ENCODE measurements around the gene SLC22A5.
A peak's percentile ranks its signal among the peaks of the same experiment; 100 is the strongest.

Gene SLC22A5

DNA sequence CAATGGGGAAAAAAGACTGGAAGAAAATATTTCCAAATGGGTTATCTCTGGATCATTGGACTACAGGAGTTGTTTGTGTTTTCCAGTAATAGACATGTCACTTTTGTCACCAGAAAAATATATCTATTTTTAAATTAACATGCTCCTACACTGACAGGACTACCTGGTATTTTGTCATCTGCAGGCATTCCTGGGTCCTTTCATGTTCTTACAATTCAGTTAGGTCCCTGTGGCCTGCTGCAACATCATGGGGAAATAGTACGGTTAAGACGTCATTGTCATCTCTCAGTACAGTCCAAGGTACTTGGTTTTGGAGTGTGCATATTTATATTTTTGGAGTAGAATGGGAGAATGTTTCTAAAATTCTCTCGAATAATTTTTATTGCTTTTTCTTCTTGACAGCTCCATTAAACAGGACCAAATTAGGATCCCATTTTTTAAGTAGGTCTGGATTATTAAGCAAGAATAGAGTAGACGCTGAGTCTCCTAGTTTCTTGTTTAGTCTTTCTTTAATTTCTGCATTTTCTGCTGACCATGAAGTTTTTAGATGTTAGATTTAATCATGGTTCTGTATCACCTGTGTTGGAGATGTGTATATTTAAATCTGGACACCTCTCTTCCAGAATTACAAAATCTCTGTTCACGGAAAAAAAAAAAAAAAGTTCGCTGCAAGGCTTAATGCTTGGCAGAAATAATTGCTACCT lies 46.9 kb downstream of the SLC22A5 start:
- no peak for DNase-seq

DNA sequence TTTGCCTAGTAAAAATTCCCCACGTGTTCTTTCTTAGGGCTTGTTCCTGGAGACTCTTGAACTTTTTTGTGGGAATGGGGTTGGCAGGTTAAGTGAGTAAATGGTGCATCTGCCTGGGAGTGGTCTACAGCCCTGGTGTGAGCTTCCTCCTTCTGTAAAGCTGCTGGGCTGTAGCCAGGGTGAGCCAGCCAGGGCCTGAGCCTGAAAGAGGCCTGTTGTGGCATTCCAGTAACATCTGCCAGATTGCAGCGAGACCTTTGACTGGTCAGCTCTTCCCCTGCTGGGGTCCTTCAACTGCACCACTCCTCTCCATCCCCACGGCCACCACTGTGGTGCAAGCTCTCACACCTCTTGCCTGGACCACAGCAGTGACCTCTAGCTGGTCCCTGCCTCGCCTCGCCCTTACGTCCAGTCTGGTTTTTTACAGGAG lies 47.5 kb downstream of the SLC22A5 start:
- no peak for DNase-seq

DNA sequence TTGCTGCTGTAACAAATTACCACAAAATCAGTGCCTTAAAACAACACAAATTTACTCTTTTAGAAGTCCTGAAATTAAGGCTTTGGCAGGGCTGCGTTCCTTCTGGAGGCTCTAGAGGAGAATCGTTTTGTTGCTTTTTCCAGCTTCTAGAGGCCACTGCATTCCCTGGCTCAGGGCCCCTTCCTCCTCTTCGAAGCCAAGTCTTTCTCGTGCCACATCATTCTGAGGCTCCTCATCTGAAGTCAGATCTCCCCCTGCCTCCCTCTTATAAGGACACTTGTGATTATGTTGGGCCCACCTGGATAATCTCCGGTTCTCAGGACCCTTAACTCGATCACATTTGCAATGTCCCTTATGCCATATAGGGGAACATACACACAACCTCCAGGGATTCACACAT lies 48.0 kb downstream of the SLC22A5 start:
- no peak for DNase-seq

DNA sequence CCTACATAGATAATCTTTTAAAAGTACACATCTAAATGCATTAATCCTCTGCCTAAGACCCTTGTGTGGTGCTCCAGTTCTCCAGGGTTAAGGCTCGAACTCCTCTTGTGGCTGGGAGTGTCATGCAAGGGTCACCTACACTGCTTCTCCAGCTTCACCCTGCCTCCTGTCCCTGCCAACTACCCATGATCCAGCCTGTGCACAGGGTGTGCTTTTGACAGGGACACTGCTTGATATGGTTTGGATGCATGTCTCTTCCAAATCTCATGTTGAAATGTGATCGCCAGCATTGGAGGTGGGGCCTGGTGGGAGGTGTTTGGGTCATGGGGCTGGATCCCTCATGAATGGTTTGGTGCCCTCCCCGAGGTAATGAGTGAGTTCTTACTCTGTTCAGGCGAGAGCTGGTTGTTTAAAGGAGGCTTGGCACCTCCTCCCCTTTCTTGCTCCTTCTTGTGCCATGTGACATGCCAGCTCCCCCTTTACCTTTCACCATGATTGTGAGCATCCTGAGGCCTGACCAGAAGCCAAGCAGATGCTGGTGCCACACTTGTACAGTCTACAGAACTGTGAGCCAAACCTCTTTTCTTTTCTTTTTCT lies 48.5 kb downstream of the SLC22A5 start:
- no peak for DNase-seq

DNA sequence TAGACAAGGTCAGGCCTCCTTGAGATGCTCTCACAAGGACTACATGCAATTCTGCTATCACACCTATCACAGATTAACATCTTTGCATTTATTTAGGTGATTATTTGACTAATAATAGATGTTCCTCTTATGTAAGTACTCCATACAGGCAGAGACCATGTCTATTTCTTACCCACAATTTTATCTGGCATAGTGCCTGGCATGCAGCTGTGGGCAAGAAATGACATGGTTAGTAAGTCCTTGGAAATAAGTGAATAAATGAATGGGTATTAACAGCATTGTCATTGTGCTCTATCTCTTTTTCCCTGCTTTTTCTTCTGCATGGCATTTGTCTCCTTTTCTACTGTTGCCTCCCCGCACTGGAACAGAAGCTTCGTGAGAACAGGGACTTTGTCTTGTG lies 49.4 kb downstream of the SLC22A5 start:
- no peak for DNase-seq

DNA sequence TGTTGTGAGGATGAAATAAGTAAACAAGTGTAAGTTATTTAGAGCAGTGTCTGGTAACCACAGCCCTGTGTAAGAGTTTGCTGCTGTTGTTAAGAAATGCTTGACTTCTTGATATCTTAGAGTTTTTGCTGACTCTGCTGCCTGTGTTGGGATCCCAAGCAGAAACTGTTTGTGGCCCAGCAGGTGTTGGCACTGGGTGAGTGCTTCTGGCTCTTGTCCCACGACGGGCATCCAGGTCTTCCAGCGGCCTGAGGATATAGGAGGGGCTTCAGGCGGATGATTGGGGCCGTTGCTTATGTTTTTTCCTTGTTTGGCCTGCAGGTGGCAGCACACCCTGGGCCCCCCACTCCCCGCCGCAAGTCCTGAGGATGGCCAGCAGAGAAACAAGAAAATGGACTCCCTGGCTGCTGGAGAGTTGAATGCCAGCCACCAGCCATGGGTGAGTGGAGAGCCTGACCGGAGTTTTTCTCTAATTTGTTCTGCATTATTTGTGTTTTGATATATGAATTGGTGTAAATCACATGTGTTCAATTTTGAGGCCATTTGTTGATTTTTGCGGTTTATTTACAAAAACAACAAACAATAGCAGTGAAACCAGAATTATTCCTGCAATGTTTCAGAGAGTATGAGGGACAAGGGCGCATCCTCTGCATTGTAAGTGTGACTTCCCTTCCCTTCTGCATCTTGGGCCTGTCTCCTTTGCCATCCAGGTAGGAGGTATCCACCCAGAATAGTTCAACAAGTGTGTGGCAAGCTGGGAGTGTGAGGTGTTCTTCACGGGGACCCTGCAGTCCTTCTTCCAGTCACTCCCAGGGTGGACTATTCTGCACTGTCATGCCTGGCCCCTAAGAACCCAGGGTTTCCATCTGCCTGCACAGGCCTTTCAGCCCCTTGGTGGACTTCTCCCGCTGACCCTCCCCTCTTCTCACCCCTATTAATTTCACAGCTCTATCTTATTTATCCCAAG lies 50.3 kb downstream of the SLC22A5 start:
- DNase-seq: peak; percentile 58

DNA sequence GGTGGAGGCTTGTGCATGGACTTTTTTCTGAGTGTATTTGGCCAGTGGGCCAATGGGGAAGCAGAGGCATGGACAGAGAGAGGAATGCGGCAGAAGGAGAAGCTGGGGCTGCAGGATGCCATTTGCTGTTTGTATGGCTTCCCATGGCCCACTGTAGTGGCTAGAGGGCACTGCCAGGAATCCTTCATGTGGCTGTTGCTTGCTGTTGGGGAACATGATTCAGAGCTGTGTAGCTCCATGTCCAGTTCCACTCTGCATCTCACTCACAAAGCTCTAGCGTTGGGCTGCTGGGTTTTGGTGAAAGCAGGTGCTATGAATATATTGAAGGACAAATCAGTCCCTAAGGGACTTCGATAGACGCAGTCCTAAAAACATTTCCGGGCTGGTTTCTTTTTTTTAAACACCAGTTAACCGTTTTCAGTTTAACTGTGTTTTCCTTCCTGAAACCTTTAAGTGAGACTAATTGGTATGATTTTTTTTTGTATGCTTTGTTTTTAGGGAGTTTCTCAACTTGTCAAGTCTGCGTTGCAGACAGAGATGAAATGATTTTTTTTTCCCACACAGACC lies 51.3 kb downstream of the SLC22A5 start:
- no peak for DNase-seq

DNA sequence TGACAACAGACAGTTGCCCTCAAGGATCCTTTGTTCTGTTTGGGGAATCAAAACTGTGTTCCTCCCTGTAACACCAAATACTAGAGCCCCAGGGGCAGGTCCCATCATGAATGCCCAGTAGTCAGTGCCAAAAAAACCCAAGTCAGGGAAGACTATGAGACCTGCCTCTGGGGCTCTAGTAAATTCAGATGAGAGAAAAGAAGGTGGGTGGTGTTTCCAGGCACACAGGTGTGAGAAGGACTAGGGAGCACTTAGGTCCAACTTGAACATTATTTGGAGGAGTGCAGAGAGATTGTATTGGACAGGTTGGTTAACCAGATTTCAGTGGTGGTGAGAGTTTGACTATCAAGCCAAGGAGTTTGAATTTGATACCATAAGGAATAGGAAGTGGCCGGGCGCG lies 52.0 kb downstream of the SLC22A5 start:
- no peak for DNase-seq

DNA sequence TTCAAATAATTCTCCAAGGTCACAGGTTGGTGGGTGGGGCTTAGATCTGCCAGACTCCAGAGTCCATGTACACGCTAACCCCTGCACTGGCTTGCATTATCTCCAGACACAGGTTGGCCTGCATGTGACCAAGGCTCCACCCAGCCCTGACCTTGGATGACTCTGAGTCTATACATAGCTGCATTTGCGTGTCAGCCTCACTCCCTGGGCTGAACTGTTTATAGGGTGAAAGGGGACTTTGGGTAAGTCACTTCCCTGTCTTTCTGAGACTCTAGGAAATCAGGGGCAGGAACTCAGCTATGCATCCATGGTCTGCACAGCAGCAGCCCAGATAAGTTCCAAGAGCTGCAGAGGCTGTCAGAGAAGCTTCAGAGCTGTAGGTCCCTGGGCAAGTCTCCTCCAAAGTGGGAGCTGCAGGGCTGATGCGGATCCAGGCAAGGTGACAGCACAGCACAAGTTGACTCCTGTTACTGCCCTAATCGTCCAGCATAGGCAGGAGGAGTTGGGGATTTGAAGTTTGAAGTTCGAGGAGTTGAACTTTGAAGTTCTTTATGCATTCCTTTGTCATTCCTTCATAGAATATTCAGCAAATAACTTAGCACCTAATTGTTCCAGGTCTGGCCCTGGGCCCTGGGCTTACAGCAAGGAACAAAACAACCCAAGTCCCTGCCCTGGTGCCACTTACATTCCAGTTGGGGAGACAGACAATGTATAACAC lies 53.4 kb downstream of the SLC22A5 start:
- DNase-seq: no peak

DNA sequence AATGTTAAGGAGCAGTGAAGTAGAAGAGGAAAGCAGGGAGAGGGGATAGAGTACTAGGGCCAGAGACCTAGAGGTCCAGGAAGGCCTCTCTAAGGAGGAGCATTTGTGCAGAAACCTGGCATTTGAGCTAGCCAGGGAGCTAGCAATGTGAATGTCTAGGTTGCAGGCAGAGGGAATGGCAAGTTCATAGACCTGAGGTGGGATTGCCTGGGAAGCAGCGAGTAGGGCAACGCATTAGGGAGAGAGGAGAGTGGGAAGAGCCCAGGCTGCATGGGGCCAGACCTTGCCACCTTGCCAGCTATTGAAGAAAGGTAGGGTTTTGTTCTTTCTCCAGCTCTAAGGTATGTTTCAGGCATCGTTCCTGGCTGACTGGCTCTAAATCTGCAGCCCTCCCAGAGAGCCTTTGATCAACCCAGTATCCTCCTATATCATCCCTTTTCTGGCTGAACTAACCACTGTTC lies 54.0 kb downstream of the SLC22A5 start:
- DNase-seq: no peak

DNA sequence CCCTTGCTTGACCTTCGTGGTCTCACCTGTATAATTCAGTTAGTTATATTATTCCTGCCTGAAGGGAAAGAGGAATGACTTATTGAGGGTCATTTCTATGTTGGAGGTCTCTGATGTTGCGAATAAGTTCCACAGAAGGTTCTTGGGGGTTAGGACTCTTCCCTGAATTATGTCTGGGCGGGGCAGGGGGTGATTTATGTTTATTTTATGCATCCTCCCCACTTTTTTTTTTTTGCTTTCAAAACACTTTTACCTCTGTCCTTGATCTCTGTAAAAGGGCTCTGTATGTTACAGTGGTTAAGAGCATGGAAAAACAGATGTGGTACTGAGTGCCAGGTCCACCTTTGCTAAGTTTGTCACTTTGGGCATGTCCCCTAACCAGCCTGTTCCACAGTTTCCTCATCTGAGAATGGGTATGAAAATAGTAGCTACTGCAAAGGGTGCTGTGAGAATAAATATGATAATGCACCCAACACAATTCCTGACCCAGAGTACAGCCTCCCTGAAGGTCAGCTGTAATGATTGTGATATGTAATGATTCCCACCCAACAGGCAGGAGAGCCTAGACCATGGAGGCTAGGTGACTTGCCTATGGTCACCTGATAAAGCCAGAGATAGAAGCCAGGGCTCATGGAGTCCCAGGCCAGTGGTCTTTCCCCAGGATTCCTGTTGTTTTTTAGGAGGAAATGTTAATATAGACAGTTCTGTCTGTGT lies 54.8 kb downstream of the SLC22A5 start:
- no peak for DNase-seq

DNA sequence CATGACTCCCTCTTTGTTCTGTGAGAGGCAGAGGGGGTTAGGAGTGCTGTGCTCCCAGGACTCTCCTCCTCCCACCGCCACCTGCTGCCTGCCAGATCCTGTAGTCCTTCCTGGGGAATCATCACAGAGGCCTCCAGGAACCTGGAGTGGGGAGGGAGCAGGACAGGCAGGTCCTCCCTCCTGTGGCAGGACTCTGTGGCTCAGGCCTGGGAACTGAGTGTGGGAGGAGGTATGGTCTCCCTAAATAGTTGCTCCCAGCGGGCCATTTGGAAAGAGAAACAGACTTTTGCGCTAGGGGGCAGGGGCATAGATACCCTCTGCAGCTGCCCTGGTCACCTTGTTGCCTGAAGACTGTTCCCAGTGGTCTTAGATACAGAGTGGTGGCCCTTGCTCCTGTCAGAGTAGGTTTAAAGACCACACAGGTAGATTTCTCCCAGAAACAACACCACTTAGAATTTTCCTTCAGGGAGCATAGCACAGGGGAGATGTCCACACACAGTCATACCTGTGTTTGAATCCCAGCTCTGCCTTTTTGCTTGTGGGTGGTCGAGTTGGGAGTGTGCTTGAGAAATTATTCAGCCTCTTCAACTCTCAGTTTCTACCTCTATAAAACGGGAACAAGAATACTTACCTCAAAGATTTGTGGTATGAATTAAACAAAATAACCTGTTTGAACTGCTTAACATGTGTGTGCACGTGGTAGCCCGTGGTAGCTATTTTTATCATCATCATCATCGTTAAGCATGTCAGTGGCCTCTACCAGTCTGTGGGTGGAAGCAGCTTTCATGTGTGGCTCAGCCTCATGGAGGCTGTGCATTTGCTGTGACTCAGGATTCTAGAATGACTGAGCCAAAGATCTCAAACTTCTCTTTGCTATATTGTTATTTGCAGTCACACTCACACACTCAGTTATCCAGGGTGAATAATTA lies 55.8 kb downstream of the SLC22A5 start:
- peak; percentile 19 for DNase-seq

DNA sequence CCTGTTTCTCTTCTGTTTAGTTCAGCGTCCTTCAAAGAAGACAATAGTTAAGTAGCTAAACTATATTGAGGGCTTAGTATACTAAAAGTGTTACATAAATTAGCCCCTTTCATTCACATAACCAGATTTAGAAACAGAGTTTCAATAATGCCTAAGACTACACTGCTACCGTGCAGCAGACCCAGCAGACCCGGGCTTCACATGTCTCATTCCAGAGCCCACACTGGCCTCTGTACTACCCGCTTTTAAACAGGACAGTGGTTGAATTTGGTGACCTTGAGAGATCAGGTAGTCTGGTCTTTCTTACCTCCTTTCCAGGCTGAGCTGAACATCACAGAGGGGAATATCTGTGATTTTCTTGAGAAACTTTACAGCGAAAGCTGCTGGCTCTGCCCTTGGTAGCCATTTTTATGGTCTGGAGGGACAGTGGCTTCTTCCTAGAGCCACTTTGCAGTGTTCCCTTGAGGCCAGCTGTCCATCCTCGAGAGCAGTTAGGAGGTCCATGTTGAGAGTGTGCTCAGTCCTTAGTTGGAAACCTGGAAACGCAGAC lies 56.5 kb downstream of the SLC22A5 start:
- DNase-seq: no peak

DNA sequence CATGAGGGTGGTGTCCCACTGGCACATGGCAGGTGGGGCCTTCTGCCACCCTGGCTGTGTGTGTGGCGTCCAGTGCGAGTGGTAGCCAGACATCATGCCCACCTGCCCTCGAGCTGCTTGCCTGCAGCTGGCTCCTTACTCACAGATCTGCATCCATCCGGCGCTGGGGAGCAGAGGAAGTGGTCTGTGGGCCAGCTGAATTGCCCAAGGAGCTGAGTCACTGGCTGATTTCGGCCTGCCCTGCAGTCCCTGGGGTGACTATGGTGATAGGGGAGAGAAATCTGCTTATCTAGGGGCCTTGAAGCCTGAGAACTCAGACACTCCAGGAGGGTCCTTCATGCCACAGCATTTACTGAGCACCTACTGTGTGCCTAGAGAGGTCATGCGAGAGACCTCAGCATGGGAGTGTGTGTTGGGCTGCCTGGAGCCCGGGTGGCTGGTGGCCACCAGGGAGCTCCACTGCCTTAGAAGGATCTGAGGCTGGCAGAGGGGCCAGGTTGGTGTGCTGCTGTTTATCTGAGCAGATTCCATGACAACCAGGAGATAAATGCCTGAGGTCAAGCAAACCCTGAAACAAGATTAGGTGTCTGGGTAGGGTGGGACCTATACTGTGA lies 57.1 kb downstream of the SLC22A5 start:
- DNase-seq: no peak

DNA sequence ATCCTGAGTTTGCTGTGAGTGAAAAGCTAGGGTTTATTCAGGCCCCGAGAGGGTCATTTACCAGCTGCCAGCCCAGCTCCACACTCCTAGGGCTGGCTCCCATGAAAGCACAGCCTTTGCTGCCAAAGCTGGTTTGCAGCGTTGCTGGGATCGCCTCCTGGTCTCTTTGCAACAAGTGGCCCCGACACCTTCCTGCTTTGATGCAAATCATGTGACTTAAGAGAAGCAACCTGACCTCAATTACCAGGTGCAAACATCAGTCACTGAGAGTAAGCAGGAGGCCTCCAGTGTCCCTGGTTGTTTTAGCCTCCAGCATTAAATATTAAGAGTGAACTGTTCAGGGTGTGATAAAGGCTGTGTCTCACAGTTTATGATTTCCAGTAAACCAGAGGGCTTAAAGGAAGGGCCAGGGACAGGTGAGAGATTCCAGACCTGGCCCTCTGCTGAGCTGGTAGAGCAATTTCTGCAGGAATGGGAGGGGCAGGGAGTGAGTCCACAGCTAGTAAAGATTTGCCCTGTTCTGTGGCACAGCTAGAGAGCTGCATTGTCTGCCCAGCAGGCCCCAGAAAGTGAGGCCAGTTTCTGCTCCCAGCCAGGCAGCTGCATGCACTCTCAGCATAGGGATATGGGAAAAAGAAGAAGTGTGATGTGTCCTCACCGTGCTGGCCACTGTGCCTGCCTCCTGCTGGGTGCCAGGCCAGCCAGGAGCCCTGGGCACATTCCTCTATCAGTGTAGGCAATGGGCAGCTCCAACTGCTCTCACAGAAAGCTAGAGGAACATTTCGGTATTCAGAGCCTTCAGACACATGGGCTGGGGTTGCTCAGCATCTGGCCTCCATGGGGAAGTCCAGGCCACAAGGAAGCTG lies 58.0 kb downstream of the SLC22A5 start:
- no peak for DNase-seq

DNA sequence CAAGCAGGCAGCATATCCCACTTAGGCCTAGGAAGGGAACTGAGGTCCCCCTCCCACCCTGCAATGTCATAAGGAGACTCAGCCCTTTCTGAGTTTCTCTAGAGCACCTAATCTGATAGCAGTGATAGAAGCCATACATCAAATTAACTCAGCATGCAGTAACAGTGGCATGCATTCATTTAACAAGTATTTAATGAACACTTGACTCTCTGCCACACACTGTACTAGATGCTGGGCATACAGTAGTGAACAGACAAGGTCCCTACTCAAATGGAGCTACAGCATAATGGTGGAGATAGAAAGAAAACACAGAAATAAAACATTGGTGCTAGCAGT lies 58.6 kb downstream of the SLC22A5 start:
- DNase-seq: no peak

DNA sequence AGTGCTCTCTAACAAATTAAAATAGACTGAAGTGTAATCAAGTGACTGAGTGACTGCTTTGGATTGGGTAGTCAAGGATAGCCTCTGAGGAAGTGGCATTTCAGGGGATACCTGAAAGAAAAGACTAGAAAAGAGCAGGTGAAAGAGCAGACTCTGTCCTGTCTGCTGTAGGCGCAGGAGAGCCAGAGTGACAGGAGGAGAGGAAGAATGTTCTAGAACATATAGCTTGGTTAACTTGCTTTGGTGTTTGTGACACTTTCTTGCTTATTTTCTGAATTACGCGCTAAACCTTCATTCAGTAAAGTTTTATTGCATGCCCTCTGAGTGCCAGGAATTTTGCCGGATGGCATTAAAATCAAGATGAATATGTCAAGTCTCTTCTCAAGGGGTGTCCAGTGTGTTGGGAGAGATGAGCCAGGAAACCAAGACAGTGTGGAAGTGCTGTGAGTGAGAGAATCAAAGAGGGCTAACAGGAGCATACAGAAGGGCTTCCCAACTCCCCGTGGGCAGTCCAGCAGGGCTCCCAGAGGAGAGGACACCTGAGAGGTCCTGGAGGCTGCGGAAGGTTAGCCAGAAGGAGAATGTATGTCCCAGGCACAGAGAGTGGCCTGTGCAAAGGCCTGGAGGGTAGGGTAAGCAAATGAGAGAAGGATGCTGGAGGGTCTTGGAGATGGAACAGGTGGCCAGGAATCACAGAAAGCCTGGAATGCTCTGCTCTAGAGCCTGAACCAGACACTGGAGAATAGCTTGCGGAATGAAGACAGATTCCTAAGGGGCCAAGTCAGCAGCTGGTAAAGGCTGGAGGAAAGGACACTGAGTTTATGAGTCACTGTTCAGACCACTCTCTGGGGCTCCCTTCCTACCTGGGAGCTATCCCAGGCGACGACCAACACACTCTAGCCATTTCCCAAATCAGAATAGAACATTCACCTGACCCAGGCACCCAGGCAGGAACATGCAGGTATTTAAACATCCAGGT lies 59.3 kb downstream of the SLC22A5 start:
- DNase-seq: no peak

Measured in effector CD8-positive, alpha-beta T cell (primary cell).